ENCODE measurements around the gene NETO2.
"Not testable (repeated sequence)": the region's sequence is repeated elsewhere in the genome, so short reads cannot be mapped to it uniquely, and the experiment has no call there.

The NETO2 gene

DNA sequence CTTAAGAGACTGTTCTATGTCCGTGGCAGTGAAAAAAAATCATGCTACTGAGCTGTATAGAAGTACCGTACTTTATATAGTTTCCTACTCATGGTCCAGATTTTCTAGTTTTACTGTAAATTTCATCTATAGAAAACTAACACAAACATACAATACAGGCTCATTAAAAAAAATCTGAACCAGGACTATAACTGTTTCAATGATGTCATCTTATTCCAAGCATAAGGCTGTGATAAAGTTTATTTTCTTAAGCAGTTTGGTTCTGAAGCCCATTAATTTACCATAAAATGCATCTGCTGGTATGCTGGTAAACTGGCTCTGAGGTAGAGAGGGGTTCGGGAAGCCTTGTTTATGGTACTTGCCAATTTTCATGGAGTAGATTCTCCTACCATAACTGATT, 16.7 kb upstream of the NETO2 start:
- ATAC-seq, result no peak
- TF ChIP-seq, protein P1, sequence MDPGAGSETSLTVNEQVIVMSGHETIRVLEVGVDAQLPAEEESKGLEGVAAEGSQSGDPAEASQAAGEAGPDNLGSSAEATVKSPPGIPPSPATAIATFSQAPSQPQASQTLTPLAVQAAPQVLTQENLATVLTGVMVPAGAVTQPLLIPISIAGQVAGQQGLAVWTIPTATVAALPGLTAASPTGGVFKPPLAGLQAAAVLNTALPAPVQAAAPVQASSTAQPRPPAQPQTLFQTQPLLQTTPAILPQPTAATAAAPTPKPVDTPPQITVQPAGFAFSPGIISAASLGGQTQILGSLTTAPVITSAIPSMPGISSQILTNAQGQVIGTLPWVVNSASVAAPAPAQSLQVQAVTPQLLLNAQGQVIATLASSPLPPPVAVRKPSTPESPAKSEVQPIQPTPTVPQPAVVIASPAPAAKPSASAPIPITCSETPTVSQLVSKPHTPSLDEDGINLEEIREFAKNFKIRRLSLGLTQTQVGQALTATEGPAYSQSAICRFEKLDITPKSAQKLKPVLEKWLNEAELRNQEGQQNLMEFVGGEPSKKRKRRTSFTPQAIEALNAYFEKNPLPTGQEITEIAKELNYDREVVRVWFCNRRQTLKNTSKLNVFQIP (CRISPR knock-in tag; IDR thresholded peaks at IDR 0.05; ENCODE audit: borderline replicate concordance, low read depth), result no peak
- no peak for TF ChIP-seq ZFP3 (CRISPR knock-in tag; IDR thresholded peaks at IDR 0.05)
- TF ChIP-seq CSDC2 (CRISPR knock-in tag; IDR thresholded peaks at IDR 0.05), result no peak
- no peak for TF ChIP-seq OSR1 (CRISPR knock-in tag; IDR thresholded peaks at IDR 0.05)
- no peak for TF ChIP-seq SNAI2 (CRISPR knock-in tag; IDR thresholded peaks at IDR 0.05)
- TF ChIP-seq, protein P2, sequence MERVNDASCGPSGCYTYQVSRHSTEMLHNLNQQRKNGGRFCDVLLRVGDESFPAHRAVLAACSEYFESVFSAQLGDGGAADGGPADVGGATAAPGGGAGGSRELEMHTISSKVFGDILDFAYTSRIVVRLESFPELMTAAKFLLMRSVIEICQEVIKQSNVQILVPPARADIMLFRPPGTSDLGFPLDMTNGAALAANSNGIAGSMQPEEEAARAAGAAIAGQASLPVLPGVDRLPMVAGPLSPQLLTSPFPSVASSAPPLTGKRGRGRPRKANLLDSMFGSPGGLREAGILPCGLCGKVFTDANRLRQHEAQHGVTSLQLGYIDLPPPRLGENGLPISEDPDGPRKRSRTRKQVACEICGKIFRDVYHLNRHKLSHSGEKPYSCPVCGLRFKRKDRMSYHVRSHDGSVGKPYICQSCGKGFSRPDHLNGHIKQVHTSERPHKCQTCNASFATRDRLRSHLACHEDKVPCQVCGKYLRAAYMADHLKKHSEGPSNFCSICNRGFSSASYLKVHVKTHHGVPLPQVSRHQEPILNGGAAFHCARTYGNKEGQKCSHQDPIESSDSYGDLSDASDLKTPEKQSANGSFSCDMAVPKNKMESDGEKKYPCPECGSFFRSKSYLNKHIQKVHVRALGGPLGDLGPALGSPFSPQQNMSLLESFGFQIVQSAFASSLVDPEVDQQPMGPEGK (CRISPR knock-in tag; IDR thresholded peaks at IDR 0.05; ENCODE audit: borderline replicate concordance), result no peak
- TF ChIP-seq, protein P3, sequence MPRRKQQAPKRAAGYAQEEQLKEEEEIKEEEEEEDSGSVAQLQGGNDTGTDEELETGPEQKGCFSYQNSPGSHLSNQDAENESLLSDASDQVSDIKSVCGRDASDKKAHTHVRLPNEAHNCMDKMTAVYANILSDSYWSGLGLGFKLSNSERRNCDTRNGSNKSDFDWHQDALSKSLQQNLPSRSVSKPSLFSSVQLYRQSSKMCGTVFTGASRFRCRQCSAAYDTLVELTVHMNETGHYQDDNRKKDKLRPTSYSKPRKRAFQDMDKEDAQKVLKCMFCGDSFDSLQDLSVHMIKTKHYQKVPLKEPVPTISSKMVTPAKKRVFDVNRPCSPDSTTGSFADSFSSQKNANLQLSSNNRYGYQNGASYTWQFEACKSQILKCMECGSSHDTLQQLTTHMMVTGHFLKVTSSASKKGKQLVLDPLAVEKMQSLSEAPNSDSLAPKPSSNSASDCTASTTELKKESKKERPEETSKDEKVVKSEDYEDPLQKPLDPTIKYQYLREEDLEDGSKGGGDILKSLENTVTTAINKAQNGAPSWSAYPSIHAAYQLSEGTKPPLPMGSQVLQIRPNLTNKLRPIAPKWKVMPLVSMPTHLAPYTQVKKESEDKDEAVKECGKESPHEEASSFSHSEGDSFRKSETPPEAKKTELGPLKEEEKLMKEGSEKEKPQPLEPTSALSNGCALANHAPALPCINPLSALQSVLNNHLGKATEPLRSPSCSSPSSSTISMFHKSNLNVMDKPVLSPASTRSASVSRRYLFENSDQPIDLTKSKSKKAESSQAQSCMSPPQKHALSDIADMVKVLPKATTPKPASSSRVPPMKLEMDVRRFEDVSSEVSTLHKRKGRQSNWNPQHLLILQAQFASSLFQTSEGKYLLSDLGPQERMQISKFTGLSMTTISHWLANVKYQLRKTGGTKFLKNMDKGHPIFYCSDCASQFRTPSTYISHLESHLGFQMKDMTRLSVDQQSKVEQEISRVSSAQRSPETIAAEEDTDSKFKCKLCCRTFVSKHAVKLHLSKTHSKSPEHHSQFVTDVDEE (CRISPR knock-in tag; IDR thresholded peaks at IDR 0.05), result no peak
- no peak for TF ChIP-seq ZNF8 (CRISPR knock-in tag; IDR thresholded peaks at IDR 0.05)
- TF ChIP-seq ZC3H10 (CRISPR knock-in tag; IDR thresholded peaks at IDR 0.05), result no peak
- no peak for TF ChIP-seq GLIS3 (CRISPR knock-in tag; IDR thresholded peaks at IDR 0.05)
- TF ChIP-seq ZFP30 (CRISPR knock-in tag; IDR thresholded peaks at IDR 0.05), result no peak
- TF ChIP-seq, protein P4, sequence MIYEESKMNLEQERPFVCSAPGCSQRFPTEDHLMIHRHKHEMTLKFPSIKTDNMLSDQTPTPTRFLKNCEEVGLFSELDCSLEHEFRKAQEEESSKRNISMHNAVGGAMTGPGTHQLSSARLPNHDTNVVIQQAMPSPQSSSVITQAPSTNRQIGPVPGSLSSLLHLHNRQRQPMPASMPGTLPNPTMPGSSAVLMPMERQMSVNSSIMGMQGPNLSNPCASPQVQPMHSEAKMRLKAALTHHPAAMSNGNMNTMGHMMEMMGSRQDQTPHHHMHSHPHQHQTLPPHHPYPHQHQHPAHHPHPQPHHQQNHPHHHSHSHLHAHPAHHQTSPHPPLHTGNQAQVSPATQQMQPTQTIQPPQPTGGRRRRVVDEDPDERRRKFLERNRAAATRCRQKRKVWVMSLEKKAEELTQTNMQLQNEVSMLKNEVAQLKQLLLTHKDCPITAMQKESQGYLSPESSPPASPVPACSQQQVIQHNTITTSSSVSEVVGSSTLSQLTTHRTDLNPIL (CRISPR knock-in tag; IDR thresholded peaks at IDR 0.05; ENCODE audit: low read depth), result no peak

DNA sequence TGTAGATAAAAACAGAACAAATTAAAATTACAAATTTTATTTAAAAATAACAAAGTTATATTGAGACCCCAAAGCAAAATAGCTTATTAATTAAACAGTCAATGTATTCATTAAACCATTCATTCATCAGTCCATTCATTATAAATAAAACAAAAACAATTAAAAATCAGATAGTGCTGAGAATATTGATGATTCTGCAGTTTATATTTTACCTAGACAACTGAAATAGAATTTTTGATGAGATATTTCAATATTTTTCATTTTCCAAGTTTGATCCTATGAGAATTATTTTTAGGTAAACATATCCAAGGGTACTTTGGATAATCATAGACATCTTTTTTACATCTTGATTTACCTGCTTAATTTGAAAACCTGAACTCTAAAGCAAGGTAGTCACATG, 15.2 kb upstream of the NETO2 start:
- ATAC-seq, result no peak
- TF ChIP-seq ISL1 (CRISPR knock-in tag; IDR thresholded peaks at IDR 0.05), result no peak

DNA sequence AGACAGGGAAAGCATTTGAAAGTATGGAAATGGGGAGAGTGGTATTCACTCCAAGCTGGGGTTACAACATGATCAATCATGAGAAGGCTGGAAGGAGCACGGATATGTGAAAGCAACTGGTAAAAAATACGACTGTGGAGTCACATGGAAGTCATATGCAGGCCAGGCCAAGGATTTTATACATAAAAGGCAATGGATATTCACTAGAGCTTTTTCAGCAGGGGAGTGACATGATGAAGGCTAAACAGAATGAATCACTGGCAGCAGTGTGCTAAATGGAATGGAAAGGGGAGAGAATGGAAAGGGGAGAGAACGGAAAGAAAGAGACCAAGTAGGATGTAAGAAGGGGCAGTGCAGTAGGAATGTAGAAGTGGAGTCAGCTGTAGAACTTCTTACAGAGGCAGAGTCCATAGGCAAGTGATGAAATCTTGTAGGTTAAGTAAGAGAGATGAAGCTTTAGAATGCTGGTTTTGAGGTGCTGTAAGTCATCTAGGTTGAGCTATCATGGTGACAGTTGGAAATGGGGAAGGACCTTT, 13.0 kb upstream of the NETO2 start:
- TF ChIP-seq BACH2 (CRISPR knock-in tag; IDR thresholded peaks at IDR 0.05; ENCODE audit: borderline replicate concordance), result no peak
- no peak for ATAC-seq

DNA sequence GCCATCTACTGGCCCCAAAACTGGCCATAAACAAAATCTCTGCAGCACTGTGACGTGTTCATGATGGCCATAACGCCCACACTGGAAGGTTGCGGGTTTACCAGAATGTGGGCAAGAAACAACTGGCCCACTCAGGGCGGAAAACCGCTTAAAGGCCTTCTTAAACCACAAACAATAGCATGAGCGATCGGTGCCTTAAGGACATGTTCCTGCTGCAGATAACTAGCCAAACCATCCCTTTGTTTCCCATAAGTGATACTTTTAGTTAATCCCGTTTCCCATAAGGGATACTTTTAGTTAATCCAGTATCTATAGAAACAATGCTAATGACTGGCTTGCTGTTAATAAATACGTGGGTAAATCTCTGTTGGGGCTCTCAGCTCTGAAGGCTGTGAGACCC, 8.8 kb upstream of the NETO2 start:
- ATAC-seq, result not testable (repeated sequence)

DNA sequence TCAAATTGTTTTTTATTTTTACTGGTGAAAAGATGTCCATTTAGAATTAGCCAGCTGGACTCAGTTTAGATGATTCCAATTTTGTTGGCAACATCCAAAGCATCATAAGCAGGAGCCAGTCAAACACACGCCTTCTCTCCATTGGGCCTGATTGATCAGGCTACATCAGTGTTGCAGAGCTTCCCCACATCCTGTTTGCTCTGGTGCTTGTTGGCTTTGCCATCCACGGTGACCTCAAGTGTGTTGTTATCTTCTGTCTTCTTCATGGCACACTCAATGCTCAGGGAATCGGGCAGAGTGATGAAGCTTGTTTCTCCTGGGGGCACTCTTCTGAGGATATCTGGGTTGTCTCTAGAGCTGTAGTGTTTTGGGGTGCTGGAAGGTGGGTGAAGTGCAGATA, 6.3 kb upstream of the NETO2 start:
- TF ChIP-seq ISL1 (CRISPR knock-in tag; IDR thresholded peaks at IDR 0.05) (no peak), ZFP30 (CRISPR knock-in tag; IDR thresholded peaks at IDR 0.05) (no peak), BACH2 (CRISPR knock-in tag; IDR thresholded peaks at IDR 0.05; ENCODE audit: borderline replicate concordance) (no peak), ZNF8 (CRISPR knock-in tag; IDR thresholded peaks at IDR 0.05) (no peak), TOX (CRISPR knock-in tag; IDR thresholded peaks at IDR 0.05; ENCODE audit: borderline replicate concordance) (no peak), ESRRG (CRISPR knock-in tag; IDR thresholded peaks at IDR 0.05) (no peak), ARNTL (CRISPR knock-in tag; IDR thresholded peaks at IDR 0.05; ENCODE audit: borderline replicate concordance, low read depth) (no peak), RARB (CRISPR knock-in tag; IDR thresholded peaks at IDR 0.05) (no peak), ZC3H10 (CRISPR knock-in tag; IDR thresholded peaks at IDR 0.05) (no peak)
- ATAC-seq, result no peak

DNA sequence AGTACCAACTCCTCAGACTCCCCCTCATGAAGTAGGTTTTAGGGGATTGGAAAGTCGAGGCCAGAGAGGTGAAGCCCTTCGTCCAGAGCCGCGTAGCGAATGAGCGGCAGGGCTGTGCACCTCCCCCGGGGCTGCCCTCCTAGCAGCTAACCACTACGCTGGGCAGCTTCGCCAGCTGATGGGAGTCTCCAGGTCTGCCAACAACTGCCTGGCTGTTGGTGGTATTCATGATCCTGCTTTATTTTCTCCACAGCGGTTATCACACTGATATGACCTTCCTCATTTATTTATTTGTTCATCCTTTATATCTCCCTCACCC, 773 bp upstream of the NETO2 start:
- peak; percentile 32 for ATAC-seq
- TF ChIP-seq, protein P5, sequence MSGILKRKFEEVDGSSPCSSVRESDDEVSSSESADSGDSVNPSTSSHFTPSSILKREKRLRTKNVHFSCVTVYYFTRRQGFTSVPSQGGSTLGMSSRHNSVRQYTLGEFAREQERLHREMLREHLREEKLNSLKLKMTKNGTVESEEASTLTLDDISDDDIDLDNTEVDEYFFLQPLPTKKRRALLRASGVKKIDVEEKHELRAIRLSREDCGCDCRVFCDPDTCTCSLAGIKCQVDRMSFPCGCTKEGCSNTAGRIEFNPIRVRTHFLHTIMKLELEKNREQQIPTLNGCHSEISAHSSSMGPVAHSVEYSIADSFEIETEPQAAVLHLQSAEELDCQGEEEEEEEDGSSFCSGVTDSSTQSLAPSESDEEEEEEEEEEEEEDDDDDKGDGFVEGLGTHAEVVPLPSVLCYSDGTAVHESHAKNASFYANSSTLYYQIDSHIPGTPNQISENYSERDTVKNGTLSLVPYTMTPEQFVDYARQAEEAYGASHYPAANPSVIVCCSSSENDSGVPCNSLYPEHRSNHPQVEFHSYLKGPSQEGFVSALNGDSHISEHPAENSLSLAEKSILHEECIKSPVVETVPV (CRISPR knock-in tag; IDR thresholded peaks at IDR 0.05), result no peak
- no peak for TF ChIP-seq SNAI2 (CRISPR knock-in tag; IDR thresholded peaks at IDR 0.05)
- TF ChIP-seq, protein P4 (CRISPR knock-in tag; IDR thresholded peaks at IDR 0.05; ENCODE audit: low read depth), result no peak
- TF ChIP-seq ZC3H10 (CRISPR knock-in tag; IDR thresholded peaks at IDR 0.05), result no peak
- no peak for TF ChIP-seq ISL1 (CRISPR knock-in tag; IDR thresholded peaks at IDR 0.05)
- no peak for TF ChIP-seq ZNF565 (CRISPR knock-in tag; conservative IDR thresholded peaks at IDR 0.05; ENCODE audit: low read depth)
- TF ChIP-seq ZNF8 (CRISPR knock-in tag; IDR thresholded peaks at IDR 0.05), result no peak
- no peak for TF ChIP-seq RARB (CRISPR knock-in tag; IDR thresholded peaks at IDR 0.05)
- no peak for TF ChIP-seq TOX (CRISPR knock-in tag; IDR thresholded peaks at IDR 0.05; ENCODE audit: borderline replicate concordance)
- no peak for TF ChIP-seq ZNF70 (CRISPR knock-in tag; IDR thresholded peaks at IDR 0.05)
- TF ChIP-seq ESRRG (CRISPR knock-in tag; IDR thresholded peaks at IDR 0.05), result no peak
- no peak for TF ChIP-seq ARNTL (CRISPR knock-in tag; IDR thresholded peaks at IDR 0.05; ENCODE audit: borderline replicate concordance, low read depth)
- no peak for TF ChIP-seq PPARA (CRISPR knock-in tag; IDR thresholded peaks at IDR 0.05; ENCODE audit: borderline replicate concordance)
- no peak for TF ChIP-seq GLIS3 (CRISPR knock-in tag; IDR thresholded peaks at IDR 0.05)
- no peak for TF ChIP-seq ZFP30 (CRISPR knock-in tag; IDR thresholded peaks at IDR 0.05)
- TF ChIP-seq OSR1 (CRISPR knock-in tag; IDR thresholded peaks at IDR 0.05), result no peak
